Colonic mucosa (tissue), 4 donors: ENCODE results near the gene GALNT9. TPM values are rescaled to one million over a fixed set of nuclear protein-coding genes. Genes with fewer than 3 reads are reported as not detected.

Source experiments
- DNase-seq: peaks from one replicate; pipeline ENCODE4 v3.0.0-alpha.2; 2020
- H3K27ac ChIP-seq: fragments of 200-600 bp; one replicate; pipeline ENCODE4 v1.8.0; 2021
- H3K27me3 ChIP-seq: fragments of 200-600 bp; one replicate; pipeline ENCODE4 v1.8.0; 2021
- H3K36me3 ChIP-seq: fragments of 200-600 bp; one replicate; pipeline ENCODE4 v1.8.0; 2021
- H3K4me1 ChIP-seq: fragments of 200-600 bp; one replicate; pipeline ENCODE4 v1.8.0; 2021; ENCODE audit warnings: mild to moderate bottlenecking
- H3K4me3 ChIP-seq: fragments of 200-600 bp; one replicate; pipeline ENCODE4 v1.8.0; 2021
- H3K9ac ChIP-seq, 2 donors: one replicate each; pipeline ENCODE4 v1.7.0; 2013; ENCODE audit warnings: control low read depth in 2 of 2, low read depth in 2 of 2, low read length in 2 of 2
- H3K9me3 ChIP-seq: fragments of 200-600 bp; one replicate; pipeline ENCODE4 v1.8.0; 2021
- intact Hi-C: fragments of 100-400 bp; cut with DNase I; formaldehyde crosslinking; loops from one replicate; pipeline ENCODE4 v1.14.1; 2022
- total RNA-seq, 2 donors: library from RNA; stranded (reverse); fragmentation: NEBNext Ultra II Directional in 1 of 2; extraction: Animal tissue kit (Norgen Biotek cat#: 25700) in 1 of 2; gene quantifications; one replicate each; pipeline ENCODE4 v1.2.1, GENCODE V29; 2021
- TF ChIP-seq, protein P1 (sequence below): fragments of 200-600 bp; IDR thresholded peaks from one replicate; pipeline ENCODE4 v1.8.0; 2022; ENCODE audit warnings: antibody characterized with exemption, mild to moderate bottlenecking
- donor health status: healthy.
- donor health status: DM: no; HTN: no; CAD: no.
- donor health status: DM: no; HTN: no; CAD: no.

Gene GALNT9
- total RNA-seq, 2 donors from 2014 or later: 0.45 TPM; not detected in 1

- Histone ChIP-seq H3K27ac (no peak overlapping the region), H3K9ac (no peak overlapping the region), H3K27me3 (no peaks in the 10 kb centered on the region), H3K36me3 (no peaks in the 10 kb centered on the region), H3K4me1 (peaks cover 8% of the 10 kb centered on the region), H3K9me3 (no peaks in the 10 kb centered on the region), H3K4me3 (no peak overlapping the region)
- DNase-seq: no peak
- intact Hi-C loops: no loop called here
- TF ChIP-seq, protein P1, sequence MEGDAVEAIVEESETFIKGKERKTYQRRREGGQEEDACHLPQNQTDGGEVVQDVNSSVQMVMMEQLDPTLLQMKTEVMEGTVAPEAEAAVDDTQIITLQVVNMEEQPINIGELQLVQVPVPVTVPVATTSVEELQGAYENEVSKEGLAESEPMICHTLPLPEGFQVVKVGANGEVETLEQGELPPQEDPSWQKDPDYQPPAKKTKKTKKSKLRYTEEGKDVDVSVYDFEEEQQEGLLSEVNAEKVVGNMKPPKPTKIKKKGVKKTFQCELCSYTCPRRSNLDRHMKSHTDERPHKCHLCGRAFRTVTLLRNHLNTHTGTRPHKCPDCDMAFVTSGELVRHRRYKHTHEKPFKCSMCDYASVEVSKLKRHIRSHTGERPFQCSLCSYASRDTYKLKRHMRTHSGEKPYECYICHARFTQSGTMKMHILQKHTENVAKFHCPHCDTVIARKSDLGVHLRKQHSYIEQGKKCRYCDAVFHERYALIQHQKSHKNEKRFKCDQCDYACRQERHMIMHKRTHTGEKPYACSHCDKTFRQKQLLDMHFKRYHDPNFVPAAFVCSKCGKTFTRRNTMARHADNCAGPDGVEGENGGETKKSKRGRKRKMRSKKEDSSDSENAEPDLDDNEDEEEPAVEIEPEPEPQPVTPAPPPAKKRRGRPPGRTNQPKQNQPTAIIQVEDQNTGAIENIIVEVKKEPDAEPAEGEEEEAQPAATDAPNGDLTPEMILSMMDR: no peak
Observed at GRCh38 chr12:132148368-132149045, 180.9 kb downstream of the GALNT9 start.

GRCh38 chr12:132147423-132148367, 181.7 kb downstream of the GALNT9 start:
- H3K36me3 ChIP-seq: no peaks in the 10 kb centered on the region
- no peak overlapping the region for H3K27ac ChIP-seq
- TF ChIP-seq, protein P1: no peak
- no peak overlapping the region for H3K4me3 ChIP-seq
- H3K27me3 ChIP-seq: no peaks in the 10 kb centered on the region
- H3K4me1 ChIP-seq: peaks cover 14% of the 10 kb centered on the region
- H3K9ac ChIP-seq: no peak overlapping the region
- no peak for DNase-seq
- intact Hi-C loops: no loop called here
- H3K9me3 ChIP-seq: no peaks in the 10 kb centered on the region

GRCh38 chr12:132146772-132147422, 182.5 kb downstream of the GALNT9 start:
- Histone ChIP-seq H3K9me3 (no peaks in the 10 kb centered on the region), H3K4me1 (peaks cover 19% of the 10 kb centered on the region), H3K9ac (no peak overlapping the region), H3K27ac (no peak overlapping the region), H3K4me3 (no peak overlapping the region), H3K36me3 (no peaks in the 10 kb centered on the region), H3K27me3 (no peaks in the 10 kb centered on the region)
- intact Hi-C loops: no loop called here
- TF ChIP-seq, protein P1: no peak
- no peak for DNase-seq

Other genes with a start within 250 kb of the GALNT9 start
- gene DDX51, start 185.3 kb downstream of the GALNT9 start, total RNA-seq: 10 to 100 TPM in 1 of 2 donors, 1 to 10 TPM in 1; 9.4 to 22.9 TPM
- 10 to 100 TPM; 12.5 to 29.7 TPM for gene NOC4L, start 185.1 kb downstream of the GALNT9 start, total RNA-seq
- gene FBRSL1, start 160.6 kb upstream of the GALNT9 start, total RNA-seq: 100 to 1,000 TPM in 1 of 2 donors, 10 to 100 TPM in 1; 51.9 to 101 TPM